Neural cell (in vitro differentiated cells): ENCODE measurements around the gene USP34. TPM values are rescaled to one million over a fixed set of nuclear protein-coding genes. Genes with fewer than 3 reads are reported as not detected.

Experiments used
- H2AFZ ChIP-seq: fragments of 200-600, 300-800 bp; sonication (generic), shearing (Covaris generic); 2 replicates; pipeline ENCODE4 v1.6.0; 2014; ENCODE audit warnings: low read depth, mild to moderate bottlenecking, antibody characterized with exemption, low read length, moderate library complexity
- H3F3A ChIP-seq: fragments of 200-600 bp; shearing (Covaris generic); 2 replicates; pipeline ENCODE4 v1.6.1; 2016; ENCODE audit warnings: mild to moderate bottlenecking, moderate library complexity, mixed read lengths, antibody characterized with exemption, low read length; ENCODE audit not compliant: insufficient read depth, poor library complexity, severe bottlenecking
- H3K27ac ChIP-seq: fragments of 200-600, 300-800 bp; sonication (generic), shearing (Covaris generic); 2 replicates; pipeline ENCODE4 v1.5.1; 2014; ENCODE audit warnings: mild to moderate bottlenecking, low read length, moderate library complexity
- H3K27me3 ChIP-seq: fragments of 300-800, 200-600 bp; sonication (generic), shearing (Covaris generic); 2 replicates; pipeline ENCODE4 v1.6.0; 2014; ENCODE audit warnings: mild to moderate bottlenecking, low read depth, low read length, moderate library complexity; ENCODE audit not compliant: insufficient read depth
- H3K36me3 ChIP-seq: fragments of 300-800, 200-600 bp; sonication (generic), shearing (Covaris generic); 2 replicates; pipeline ENCODE4 v1.5.1; 2014; ENCODE audit warnings: mild to moderate bottlenecking, antibody characterized with exemption, low read length, moderate library complexity; ENCODE audit not compliant: insufficient read depth
- H3K4me2 ChIP-seq: fragments of 300-800, 200-600 bp; sonication (generic), shearing (Covaris generic); 2 replicates; pipeline ENCODE4 v1.6.0; 2014; ENCODE audit warnings: mild to moderate bottlenecking, low read length
- H3K4me3 ChIP-seq: fragments of 300-800, 200-600 bp; sonication (generic), shearing (Covaris generic); 2 replicates; pipeline ENCODE4 v1.5.1; 2014; ENCODE audit warnings: mild to moderate bottlenecking, low read length, moderate library complexity
- H3K79me2 ChIP-seq: fragments of 200-600 bp; shearing (Covaris generic); replicated peaks from 2 replicates; pipeline ENCODE4 v1.6.0; 2014; ENCODE audit warnings: mild to moderate bottlenecking, low read length, moderate library complexity; ENCODE audit not compliant: insufficient read depth
- H3K9ac ChIP-seq: fragments of 300-800, 200-600 bp; sonication (generic), shearing (Covaris generic); 2 replicates; pipeline ENCODE4 v1.6.1; 2016; ENCODE audit warnings: mild to moderate bottlenecking, low read length, mixed read lengths
- H3K9me2 ChIP-seq: fragments of 200-600 bp; shearing (Covaris generic); 2 replicates; pipeline ENCODE4 v1.6.1; 2016; ENCODE audit warnings: mild to moderate bottlenecking, low read length, mixed read lengths; ENCODE audit not compliant: insufficient read depth
- H3K9me3 ChIP-seq: fragments of 200-600, 300-800 bp; sonication (generic), shearing (Covaris generic); 2 replicates; pipeline ENCODE4 v1.6.1; 2016; ENCODE audit warnings: mild to moderate bottlenecking, mixed run types, low read length, moderate library complexity, mixed read lengths
- H4K20me1 ChIP-seq: fragments of 200-600 bp; shearing (Covaris generic); 2 replicates; pipeline ENCODE4 v1.6.1; 2016; ENCODE audit warnings: mild to moderate bottlenecking, mixed run types; ENCODE audit not compliant: insufficient read depth
- CTCF ChIP-seq: fragments of 450-650 bp; IDR thresholded peaks from 2 replicates; pipeline ENCODE4 v1.5.1; 2014; ENCODE audit warnings: antibody characterized with exemption, mild to moderate bottlenecking, moderate library complexity; ENCODE audit not compliant: poor library complexity, severe bottlenecking
- EP300 ChIP-seq: fragments of 450-650 bp; conservative IDR thresholded peaks from 2 replicates; pipeline ENCODE4 v1.6.1; 2014; ENCODE audit warnings: antibody characterized with exemption, mild to moderate bottlenecking, moderate library complexity; ENCODE audit not compliant: poor library complexity, severe bottlenecking
- EZH2 ChIP-seq: fragments of 200-600, 300-800 bp; shearing (Covaris generic), sonication (generic); IDR thresholded peaks from 2 replicates; pipeline ENCODE4 v1.6.1; 2014; ENCODE audit warnings: antibody characterized with exemption, low read length, borderline replicate concordance, mild to moderate bottlenecking; ENCODE audit not compliant: insufficient read depth, poor library complexity, severe bottlenecking
- MXI1 ChIP-seq: fragments of 450-650 bp; conservative IDR thresholded peaks from 2 replicates; pipeline ENCODE4 v1.6.1; 2014; ENCODE audit warnings: antibody characterized with exemption, mild to moderate bottlenecking; ENCODE audit not compliant: poor library complexity, severe bottlenecking
- POLR2AphosphoS5 ChIP-seq: IDR thresholded peaks from 2 replicates; pipeline ENCODE4 v1.6.1; 2012
- RAD21 ChIP-seq: fragments of 450-650 bp; conservative IDR thresholded peaks from 2 replicates; pipeline ENCODE4 v1.6.1; 2014; ENCODE audit warnings: antibody characterized with exemption, mild to moderate bottlenecking, moderate library complexity
- REST ChIP-seq: IDR thresholded peaks from 2 replicates; pipeline ENCODE4 v1.6.1; 2012; ENCODE audit warnings: borderline replicate concordance
- SMC3 ChIP-seq: fragments of 450-650 bp; conservative IDR thresholded peaks from 2 replicates; pipeline ENCODE4 v1.6.1; 2014; ENCODE audit warnings: antibody characterized with exemption, mild to moderate bottlenecking, moderate library complexity; ENCODE audit not compliant: poor library complexity
- TAF1 ChIP-seq: IDR thresholded peaks from 2 replicates; pipeline ENCODE4 v1.6.1; 2012; ENCODE audit warnings: low read depth
- polyA plus RNA-seq: library from polyadenylated mRNA; depleted of rRNA; stranded (reverse); fragments of >200 nt; gene quantifications from 2 replicates; pipeline ENCODE4 v1.2.3, GENCODE V29; 2014

The USP34 gene
- polyA plus RNA-seq, 1 donor from 2014 or later, result 87.9 TPM

- H3K36me3 ChIP-seq, result no peaks in the 10 kb centered on the region
- H3K9me2 ChIP-seq, result no peaks in the 10 kb centered on the region
- H3K9ac ChIP-seq, result no peak overlapping the region
- H3K27me3 ChIP-seq, result no peaks in the 10 kb centered on the region
- H3K79me2 ChIP-seq, result no peaks in the 10 kb centered on the region
- no peaks in the 10 kb centered on the region for H4K20me1 ChIP-seq
- no peak overlapping the region for H3K4me3 ChIP-seq
- no peak overlapping the region for H2AFZ ChIP-seq
- H3K4me2 ChIP-seq, result no peak overlapping the region
- no peaks in the 10 kb centered on the region for H3F3A ChIP-seq
- no peak overlapping the region for H3K27ac ChIP-seq
- no peaks in the 10 kb centered on the region for H3K9me3 ChIP-seq
- no peak for TF ChIP-seq REST
Measured at GRCh38 chr2:61266632-61267505, 204.0 kb downstream of the USP34 start.

DNA sequence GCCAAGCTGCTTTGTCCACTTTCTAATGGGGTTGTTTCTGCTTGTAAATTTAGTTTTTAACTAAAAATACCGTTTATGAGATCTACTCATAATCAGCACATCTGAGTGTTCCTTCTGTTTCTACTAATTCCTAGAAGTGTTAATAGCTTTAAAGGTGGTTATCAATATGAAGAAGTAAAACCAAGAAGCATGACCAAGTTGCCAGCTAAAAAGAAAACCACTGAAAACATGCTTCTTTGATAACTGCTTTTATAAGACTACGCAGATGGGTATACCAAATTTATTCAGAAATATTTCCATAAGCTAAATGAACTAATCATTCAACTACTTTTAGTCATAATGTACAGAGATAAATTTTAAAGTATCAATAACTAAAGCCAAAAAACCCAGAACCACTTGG, 207.1 kb downstream of the USP34 start:
- TF ChIP-seq SMC3 (no peak), RAD21 (no peak), POLR2AphosphoS5 (no peak), EP300 (no peak)
- Histone ChIP-seq H3K36me3 (no peaks in the 10 kb centered on the region), H2AFZ (no peak overlapping the region), H3K4me3 (no peak overlapping the region), H3K9me2 (no peaks in the 10 kb centered on the region), H3K27me3 (no peaks in the 10 kb centered on the region), H3K4me2 (no peak overlapping the region), H3K9me3 (no peaks in the 10 kb centered on the region), H3K27ac (no peak overlapping the region), H3K79me2 (no peaks in the 10 kb centered on the region), H3F3A (no peaks in the 10 kb centered on the region), H4K20me1 (no peaks in the 10 kb centered on the region), H3K9ac (no peak overlapping the region)

- TF ChIP-seq RAD21 (no peak), POLR2AphosphoS5 (no peak), TAF1 (no peak), EZH2 (no peak), CTCF (no peak), SMC3 (no peak), REST (no peak), MXI1 (no peak), EP300 (no peak)
- H3F3A ChIP-seq, result no peaks in the 10 kb centered on the region
Measured at GRCh38 chr2:61262699-61263098, 208.2 kb downstream of the USP34 start.

More at GRCh38 chr2:61262699-61263098, 208.2 kb downstream of the USP34 start:
- Histone ChIP-seq H2AFZ (no peak overlapping the region), H3K4me3 (no peak overlapping the region), H4K20me1 (no peaks in the 10 kb centered on the region), H3K79me2 (no peaks in the 10 kb centered on the region), H3K9me2 (no peaks in the 10 kb centered on the region), H3K9me3 (no peaks in the 10 kb centered on the region), H3K27ac (no peak overlapping the region), H3K36me3 (no peaks in the 10 kb centered on the region), H3K27me3 (no peaks in the 10 kb centered on the region), H3K9ac (no peak overlapping the region), H3K4me2 (no peak overlapping the region)
